Keratinocyte (primary cell): Measurements from ENCODE around the gene ENTPD8. TPM values are rescaled to one million over a fixed set of nuclear protein-coding genes. Genes with fewer than 3 reads are reported as not detected.

ENCODE experiments used
- DNase-seq: peaks from one replicate; pipeline ENCODE4 v3.0.0-alpha.2; 2011; ENCODE audit warnings: low read depth, missing footprints, low spot score
- FAIRE-seq: peaks from 2 replicates; lab custom pipeline; 2011; peaks lifted over from hg19 to GRCh38; lab: Jason Lieb, UNC
- H2AFZ ChIP-seq: 2 replicates; pipeline ENCODE4 v1.6.0; 2012; ENCODE audit warnings: low read length, control low read depth, inconsistent platforms; ENCODE audit not compliant: control insufficient read depth
- H3K27ac ChIP-seq: 2 replicates; pipeline ENCODE4 v1.5.1; 2011; ENCODE audit warnings: low read length; ENCODE audit not compliant: control insufficient read depth, insufficient read depth
- H3K27me3 ChIP-seq: 3 replicates; pipeline ENCODE4 v1.6.0; 2011; ENCODE audit warnings: low read length; ENCODE audit not compliant: control insufficient read depth, insufficient read depth; ENCODE audit errors: extremely low read depth
- H3K36me3 ChIP-seq, 2 experiments: 2 replicates in 1 of 2; 3 replicates in 1 of 2; pipeline ENCODE4 v1.5.1; 2011; ENCODE audit warnings: low read length in 2 of 2, mild to moderate bottlenecking in 1 of 2; ENCODE audit not compliant: control insufficient read depth in 2 of 2, insufficient read depth in 2 of 2; ENCODE audit errors: extremely low read depth in 1 of 2
- H3K4me1 ChIP-seq: 3 replicates; pipeline ENCODE4 v1.5.1; 2011; ENCODE audit warnings: low read length; ENCODE audit not compliant: control insufficient read depth, insufficient read depth; ENCODE audit errors: extremely low read depth
- H3K4me2 ChIP-seq: 3 replicates; pipeline ENCODE4 v1.6.0; 2011; ENCODE audit warnings: low read depth, low read length; ENCODE audit not compliant: control insufficient read depth, insufficient read depth; ENCODE audit errors: extremely low read depth
- H3K4me3 ChIP-seq, 3 experiments: fragments of 200-600 bp in 1 of 3; sonication (generic) in 1 of 3; 2 replicates in 2 of 3; 3 replicates in 1 of 3; pipeline ENCODE4 v1.5.1; 2011 to 2016; ENCODE audit warnings: low read length in 3 of 3, mild to moderate bottlenecking in 3 of 3, control low read depth in 2 of 3, inconsistent platforms in 1 of 3, low read depth in 1 of 3, mixed read lengths in 1 of 3, mixed run types in 1 of 3, moderate library complexity in 1 of 3; ENCODE audit not compliant: control insufficient read depth in 2 of 3, insufficient read depth in 2 of 3; ENCODE audit errors: extremely low read depth in 1 of 3
- H3K79me2 ChIP-seq: 2 replicates; pipeline ENCODE4 v1.6.0; 2012; ENCODE audit warnings: low read length; ENCODE audit not compliant: control insufficient read depth, insufficient read depth
- H3K9ac ChIP-seq: 3 replicates; pipeline ENCODE4 v1.6.0; 2011; ENCODE audit warnings: low read length; ENCODE audit not compliant: control insufficient read depth, insufficient read depth; ENCODE audit errors: extremely low read depth
- H3K9me1 ChIP-seq: 3 replicates; pipeline ENCODE4 v1.6.0; 2011; ENCODE audit warnings: low read length; ENCODE audit not compliant: control insufficient read depth, insufficient read depth; ENCODE audit errors: extremely low read depth
- H3K9me3 ChIP-seq: 2 replicates; pipeline ENCODE4 v1.5.1; 2012; ENCODE audit warnings: low read depth, low read length; ENCODE audit not compliant: control insufficient read depth
- H4K20me1 ChIP-seq: 3 replicates; pipeline ENCODE4 v1.6.0; 2011; ENCODE audit warnings: low read length; ENCODE audit not compliant: control insufficient read depth, insufficient read depth; ENCODE audit errors: extremely low read depth
- EZH2 ChIP-seq: IDR thresholded peaks from one replicate; pipeline ENCODE4 v1.6.1; 2012; ENCODE audit warnings: inconsistent platforms, mild to moderate bottlenecking, low read length, moderate library complexity
- dilution Hi-C: fragments of 300-500 bp; cut with MboI; formaldehyde crosslinking; loops from one replicate; pipeline ENCODE4 v1.7.0; 2020; ENCODE audit warnings: low sequenced_read_pairs; ENCODE audit not compliant: extremely low pct_ligation_motif_present
- polyA plus RNA-seq, 5 experiments: library from polyadenylated mRNA; depleted of rRNA in 3 of 5; stranded (reverse) in 3 of 5; stranded (forward) in 1 of 5; unstranded in 1 of 5; fragments of >200 nt; gene quantifications; 1 replicate in 1 of 5; 2 replicates in 3 of 5; 3 replicates in 1 of 5; pipeline versions ENCODE4 v1.2.1 to v1.2.3, GENCODE V29; 2011 to 2012; ENCODE audit warnings: missing spikeins in 2 of 5, low read depth in 1 of 5, low replicate concordance in 1 of 5
- TF ChIP-seq, protein P1 (sequence below), 3 experiments: IDR thresholded peaks in 1 of 3; conservative IDR thresholded peaks in 1 of 3; optimal IDR thresholded peaks in 1 of 3; 2 replicates in 2 of 3; 3 replicates in 1 of 3; pipeline versions ENCODE3 to v1.5.1; 2011; ENCODE audit warnings: low read length in 3 of 3, mild to moderate bottlenecking in 3 of 3, moderate library complexity in 2 of 3, control low read depth in 1 of 3, inconsistent platforms in 1 of 3; ENCODE audit not compliant: insufficient read depth in 2 of 3; ENCODE audit errors: extremely low read depth in 1 of 3

The ENTPD8 gene
- polyA plus RNA-seq, 1 donor (not counting 4 experiments of a cell fraction or from before 2014, with no cell fraction given): not detected

DNA sequence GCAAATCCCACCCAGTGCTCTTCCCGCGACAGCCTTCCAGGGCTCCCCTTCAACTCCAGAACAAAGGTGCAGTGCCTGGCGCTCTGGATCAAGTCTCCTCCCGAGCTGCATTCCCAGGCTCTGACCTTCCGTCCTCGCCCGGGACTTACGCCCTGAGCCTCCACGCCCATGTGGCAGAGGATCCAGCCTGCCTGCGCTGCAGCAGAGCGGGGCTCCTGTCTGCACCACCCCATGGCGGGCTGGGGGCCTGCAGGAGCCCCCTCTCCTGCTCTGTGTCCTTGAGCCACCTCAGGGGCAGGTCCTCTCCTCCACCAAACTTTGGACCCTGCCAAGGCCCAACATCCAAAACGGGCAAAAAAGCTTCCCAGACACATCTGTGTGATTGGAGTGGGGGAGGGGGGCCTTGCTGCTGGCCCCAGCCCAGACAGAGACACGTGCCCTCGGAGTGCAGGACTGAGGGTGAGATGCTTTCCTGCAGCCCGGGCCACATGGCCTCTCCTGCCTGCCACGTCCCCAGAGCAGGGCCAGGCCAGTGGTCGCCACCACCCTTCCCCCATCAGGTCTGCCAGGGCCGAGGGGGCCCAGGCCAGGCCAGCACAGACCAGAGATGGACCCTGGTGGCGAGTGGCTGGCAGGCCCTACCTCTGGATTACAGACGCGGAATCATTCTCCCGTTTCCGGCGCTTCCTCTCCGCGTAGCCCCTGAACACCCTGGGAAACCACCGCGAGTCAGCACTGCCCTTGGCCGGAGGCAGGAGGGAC is 13.6 kb upstream of the ENTPD8 start:
- Histone ChIP-seq H3K4me1 (peaks cover 18% of the 10 kb centered on the region), H3K79me2 (peaks cover 7% of the 10 kb centered on the region), H3K36me3 (peaks cover 0 to 14% of the 10 kb centered on the region in 2 experiments), H3K9ac (peak overlapping the region; percentile 37), H4K20me1 (no peaks in the 10 kb centered on the region), H3K27me3 (no peaks in the 10 kb centered on the region), H3K4me2 (peak overlapping the region; percentile 66), H3K9me1 (no peaks in the 10 kb centered on the region), H3K27ac (peak overlapping the region; percentile 20), H3K9me3 (no peaks in the 10 kb centered on the region), H3K4me3 (peak overlapping the region; percentile 30 to 52 (median 51)), H2AFZ (peak overlapping the region; percentile 44)
- no peak for TF ChIP-seq EZH2
- TF ChIP-seq, protein P1, sequence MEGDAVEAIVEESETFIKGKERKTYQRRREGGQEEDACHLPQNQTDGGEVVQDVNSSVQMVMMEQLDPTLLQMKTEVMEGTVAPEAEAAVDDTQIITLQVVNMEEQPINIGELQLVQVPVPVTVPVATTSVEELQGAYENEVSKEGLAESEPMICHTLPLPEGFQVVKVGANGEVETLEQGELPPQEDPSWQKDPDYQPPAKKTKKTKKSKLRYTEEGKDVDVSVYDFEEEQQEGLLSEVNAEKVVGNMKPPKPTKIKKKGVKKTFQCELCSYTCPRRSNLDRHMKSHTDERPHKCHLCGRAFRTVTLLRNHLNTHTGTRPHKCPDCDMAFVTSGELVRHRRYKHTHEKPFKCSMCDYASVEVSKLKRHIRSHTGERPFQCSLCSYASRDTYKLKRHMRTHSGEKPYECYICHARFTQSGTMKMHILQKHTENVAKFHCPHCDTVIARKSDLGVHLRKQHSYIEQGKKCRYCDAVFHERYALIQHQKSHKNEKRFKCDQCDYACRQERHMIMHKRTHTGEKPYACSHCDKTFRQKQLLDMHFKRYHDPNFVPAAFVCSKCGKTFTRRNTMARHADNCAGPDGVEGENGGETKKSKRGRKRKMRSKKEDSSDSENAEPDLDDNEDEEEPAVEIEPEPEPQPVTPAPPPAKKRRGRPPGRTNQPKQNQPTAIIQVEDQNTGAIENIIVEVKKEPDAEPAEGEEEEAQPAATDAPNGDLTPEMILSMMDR (optimal IDR thresholded peaks at IDR 0.05 in 1 of 3, IDR thresholded peaks at IDR 0.05 in 1 of 3, conservative IDR thresholded peaks at IDR 0.05 in 1 of 3; ENCODE audit: extremely low read depth in 1 of 3, insufficient read depth in 2 of 3, low read length in 3 of 3): no peak
- DNase-seq: no peak
- dilution Hi-C loops: no loop called here
- no peak for FAIRE-seq

DNA sequence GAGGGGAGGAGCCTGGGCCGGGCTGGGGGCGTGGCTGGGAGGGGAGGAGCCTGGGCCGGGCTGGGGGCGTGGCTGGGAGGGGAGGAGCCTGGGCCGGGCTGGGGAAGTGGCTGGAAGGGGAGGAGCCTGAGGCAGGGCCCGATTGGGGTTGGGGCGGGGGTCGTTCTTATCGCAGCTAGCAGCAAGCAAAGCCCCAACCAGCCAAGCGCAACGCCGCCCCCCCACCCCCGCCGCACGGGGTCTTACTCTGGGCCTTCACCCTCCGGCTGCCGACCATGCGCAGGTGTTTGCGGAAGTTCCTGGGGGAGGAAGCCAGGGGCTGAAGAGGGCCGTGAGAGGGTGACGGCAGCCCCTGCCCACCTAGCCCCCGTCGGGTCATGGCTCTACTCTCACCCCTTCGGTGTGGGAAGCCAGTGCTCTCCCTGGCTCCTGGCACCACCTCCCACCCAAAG is 13.0 kb upstream of the ENTPD8 start:
- Histone ChIP-seq H3K4me2 (peak overlapping the region; percentile 66), H3K4me3 (peak overlapping the region; percentile 30 to 52 (median 51)), H3K4me1 (peaks cover 14% of the 10 kb centered on the region), H3K36me3 (peaks cover 5 to 18% of the 10 kb centered on the region in 2 experiments), H3K9me1 (no peaks in the 10 kb centered on the region), H3K27ac (peak overlapping the region; percentile 20), H3K9me3 (no peaks in the 10 kb centered on the region), H3K27me3 (no peaks in the 10 kb centered on the region), H2AFZ (peak overlapping the region; percentile 44), H4K20me1 (no peaks in the 10 kb centered on the region), H3K79me2 (peaks cover 7% of the 10 kb centered on the region), H3K9ac (peak overlapping the region; percentile 37)
- FAIRE-seq (no peak), DNase-seq (no peak)
- no peak for TF ChIP-seq EZH2
- TF ChIP-seq, protein P1 (optimal IDR thresholded peaks at IDR 0.05 in 1 of 3, IDR thresholded peaks at IDR 0.05 in 1 of 3, conservative IDR thresholded peaks at IDR 0.05 in 1 of 3; ENCODE audit: extremely low read depth in 1 of 3, insufficient read depth in 2 of 3, low read length in 3 of 3): no peak
- dilution Hi-C loops: no loop called here
